Peyer's patch (tissue), 4 donors: ENCODE data around the gene CHST12.

Experiments used
- CTCF ChIP-seq, 6 experiments: fragments of 450-650 bp in 4 of 6; fragments of 200-600 bp in 2 of 6; sonication (generic) in 1 of 6; IDR thresholded peaks; one replicate each; pipeline ENCODE4 v1.5.1; 2017 to 2019; ENCODE audit warnings: antibody characterized with exemption in 6 of 6, mild to moderate bottlenecking in 3 of 6, moderate library complexity in 1 of 6
- POLR2A ChIP-seq, 2 donors: fragments of 450-650 bp; IDR thresholded peaks; one replicate each; pipeline ENCODE4 v1.5.1; 2017; ENCODE audit warnings: antibody characterized with exemption in 2 of 2, mild to moderate bottlenecking in 2 of 2, moderate library complexity in 2 of 2

- TF ChIP-seq CTCF (IDR thresholded peaks at IDR 0.05) (no peak), POLR2A (IDR thresholded peaks at IDR 0.05) (no peak)
These were observed 761 bp upstream of the CHST12 start for GRCh38 chr7:2402687-2403013.
